ENCODE data around the gene CHIT1. TPM values are rescaled to one million over a fixed set of nuclear protein-coding genes. Genes with fewer than 3 reads are reported as not detected.

CHIT1 gene
- total RNA-seq, 1 experiment from 2014 or later, result not detected

DNA sequence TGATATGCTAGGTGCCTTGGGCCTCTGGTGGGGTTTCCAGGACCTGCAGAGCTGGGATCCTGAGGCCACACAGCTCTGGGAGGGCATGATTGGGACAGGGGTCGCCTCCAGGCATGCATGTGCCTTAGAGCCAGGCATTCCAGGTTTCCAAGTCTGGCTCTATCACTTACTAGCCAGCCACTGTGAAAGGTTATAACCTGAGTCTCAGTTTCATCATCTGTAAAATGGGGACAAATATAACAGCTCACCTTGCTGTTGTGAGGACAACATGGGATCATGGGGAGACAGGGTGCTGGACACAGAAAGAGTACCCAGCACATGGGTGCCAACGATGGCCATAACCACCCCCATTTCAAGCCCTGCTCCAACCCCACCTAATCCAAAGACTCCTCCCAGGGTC, 45.6 kb downstream of the CHIT1 start:
- Histone ChIP-seq H3K27ac (ENCODE audit: low read depth, low read length) (no peak overlapping the region), H3K4me2 (ENCODE audit: low read length) (no peak overlapping the region), H3K4me1 (ENCODE audit: control insufficient read depth in 1 of 2, insufficient read depth in 2 of 2, low read length in 2 of 2) (peaks cover under 1 to 36% of the 10 kb centered on the region in 2 experiments), H3K9me3 (ENCODE audit: control insufficient read depth in 1 of 2, insufficient read depth in 1 of 2, low read depth in 1 of 2, low read length in 2 of 2) (no peaks in the 10 kb centered on the region), H3K27me3 (ENCODE audit: insufficient read depth, low read length) (no peaks in the 10 kb centered on the region), H4K20me1 (ENCODE audit: insufficient read depth) (no peaks in the 10 kb centered on the region), H3K79me2 (ENCODE audit: insufficient read depth, low read length) (no peaks in the 10 kb centered on the region), H3K9me2 (ENCODE audit: insufficient read depth) (no peaks in the 10 kb centered on the region), H3K9ac (ENCODE audit: low read length) (no peak overlapping the region), H3K36me3 (ENCODE audit: control insufficient read depth in 1 of 2, insufficient read depth in 2 of 2, low read length in 2 of 2) (no peaks in the 10 kb centered on the region), H3K4me3 (replicated peaks in 1 of 2; ENCODE audit: low read depth in 1 of 2, low read length in 2 of 2) (no peak overlapping the region), H2AFZ (ENCODE audit: low read depth, low read length, poor library complexity, severe bottlenecking) (no peak overlapping the region)
- ChIA-PET RAD21 (ENCODE audit: low non-redundant PET in 1 of 2, low total read pairs in 2 of 2, uncharacterized antibody in 2 of 2, unreplicated experiment in 2 of 2) (no interaction called here), CTCF (no interaction called here), POLR2A (no interaction called here)
- DNase-seq (ENCODE audit: low read depth, low spot score) (no peak), ATAC-seq (no peak)
- BruUV-seq (replicated peaks), result no TSS peak
- TF ChIP-seq ZFX (IDR thresholded peaks at IDR 0.05), result no peak
- TF ChIP-seq FOSL1 (IDR thresholded peaks at IDR 0.05; ENCODE audit: low read depth), result no peak
- TF ChIP-seq, protein P1, sequence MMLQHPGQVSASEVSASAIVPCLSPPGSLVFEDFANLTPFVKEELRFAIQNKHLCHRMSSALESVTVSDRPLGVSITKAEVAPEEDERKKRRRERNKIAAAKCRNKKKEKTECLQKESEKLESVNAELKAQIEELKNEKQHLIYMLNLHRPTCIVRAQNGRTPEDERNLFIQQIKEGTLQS (IDR thresholded peaks at IDR 0.05), result no peak
- no peak for TF ChIP-seq SRF (IDR thresholded peaks at IDR 0.05; ENCODE audit: low read depth)
- TF ChIP-seq YY1 (IDR thresholded peaks at IDR 0.05; ENCODE audit: extremely low read depth, insufficient replicate concordance, low read depth, low read length), result no peak
- no peak for TF ChIP-seq EZH2phosphoT487 (IDR thresholded peaks at IDR 0.05; ENCODE audit: borderline replicate concordance)
- TF ChIP-seq RAD21 (IDR thresholded peaks at IDR 0.05; ENCODE audit: low read depth), result no peak
- TF ChIP-seq EGR1 (IDR thresholded peaks at IDR 0.05; ENCODE audit: low read depth), result no peak
- TF ChIP-seq TCF7L2 (IDR thresholded peaks at IDR 0.05; ENCODE audit: borderline replicate concordance, extremely low read depth, insufficient read depth, insufficient read length), result no peak
- no peak for TF ChIP-seq CEBPB (IDR thresholded peaks at IDR 0.05; ENCODE audit: low read depth)
- no peak for TF ChIP-seq ZNF274 (IDR thresholded peaks at IDR 0.05; ENCODE audit: low read depth, low read length)
- TF ChIP-seq, protein P2, sequence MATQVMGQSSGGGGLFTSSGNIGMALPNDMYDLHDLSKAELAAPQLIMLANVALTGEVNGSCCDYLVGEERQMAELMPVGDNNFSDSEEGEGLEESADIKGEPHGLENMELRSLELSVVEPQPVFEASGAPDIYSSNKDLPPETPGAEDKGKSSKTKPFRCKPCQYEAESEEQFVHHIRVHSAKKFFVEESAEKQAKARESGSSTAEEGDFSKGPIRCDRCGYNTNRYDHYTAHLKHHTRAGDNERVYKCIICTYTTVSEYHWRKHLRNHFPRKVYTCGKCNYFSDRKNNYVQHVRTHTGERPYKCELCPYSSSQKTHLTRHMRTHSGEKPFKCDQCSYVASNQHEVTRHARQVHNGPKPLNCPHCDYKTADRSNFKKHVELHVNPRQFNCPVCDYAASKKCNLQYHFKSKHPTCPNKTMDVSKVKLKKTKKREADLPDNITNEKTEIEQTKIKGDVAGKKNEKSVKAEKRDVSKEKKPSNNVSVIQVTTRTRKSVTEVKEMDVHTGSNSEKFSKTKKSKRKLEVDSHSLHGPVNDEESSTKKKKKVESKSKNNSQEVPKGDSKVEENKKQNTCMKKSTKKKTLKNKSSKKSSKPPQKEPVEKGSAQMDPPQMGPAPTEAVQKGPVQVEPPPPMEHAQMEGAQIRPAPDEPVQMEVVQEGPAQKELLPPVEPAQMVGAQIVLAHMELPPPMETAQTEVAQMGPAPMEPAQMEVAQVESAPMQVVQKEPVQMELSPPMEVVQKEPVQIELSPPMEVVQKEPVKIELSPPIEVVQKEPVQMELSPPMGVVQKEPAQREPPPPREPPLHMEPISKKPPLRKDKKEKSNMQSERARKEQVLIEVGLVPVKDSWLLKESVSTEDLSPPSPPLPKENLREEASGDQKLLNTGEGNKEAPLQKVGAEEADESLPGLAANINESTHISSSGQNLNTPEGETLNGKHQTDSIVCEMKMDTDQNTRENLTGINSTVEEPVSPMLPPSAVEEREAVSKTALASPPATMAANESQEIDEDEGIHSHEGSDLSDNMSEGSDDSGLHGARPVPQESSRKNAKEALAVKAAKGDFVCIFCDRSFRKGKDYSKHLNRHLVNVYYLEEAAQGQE (IDR thresholded peaks at IDR 0.05; ENCODE audit: low read depth), result no peak
- TF ChIP-seq SIN3A (IDR thresholded peaks at IDR 0.05; ENCODE audit: low read depth), result no peak
- no peak for TF ChIP-seq ELF1 (IDR thresholded peaks at IDR 0.05; ENCODE audit: borderline replicate concordance, low read depth)
- no peak for TF ChIP-seq SP1 (IDR thresholded peaks at IDR 0.05; ENCODE audit: low read depth)
- intact Hi-C loops (cut with micrococcal nuclease), result no loop called here

All from HCT116 (cell line).